B cell (primary cell): ENCODE data around the gene FOXE1. TPM values are rescaled to one million over a fixed set of nuclear protein-coding genes. Genes with fewer than 3 reads are reported as not detected.

ENCODE experiments used
- ATAC-seq: fragments of 200-7000 bp; cut with Tn5 transposase; one replicate; pipeline ENCODE4 v1.10.0; 2021; ENCODE audit warnings: low read depth, mild to moderate bottlenecking, moderate number of reproducible peaks, moderate library complexity
- CTCF ChIA-PET: fragments of 350-600 bp; sonication (Branson Sonifier 250); formaldehyde crosslinking; loops from one replicate; lab custom pipeline; 2021; ENCODE audit warnings: antibody characterized with exemption, inconsistent platforms; lab: Charles Lee
- POLR2A ChIA-PET: fragments of 350-600 bp; sonication (Branson Sonifier 250); formaldehyde crosslinking; loops from one replicate; lab custom pipeline; 2021; ENCODE audit warnings: antibody characterized with exemption; lab: Charles Lee
- DNase-seq: peaks from one replicate; pipeline ENCODE4 v3.0.0; 2013
- H2AFZ ChIP-seq: 2 replicates; pipeline ENCODE4 v1.6.1; 2012; ENCODE audit warnings: mild to moderate bottlenecking, low read depth, low read length; ENCODE audit not compliant: insufficient read depth, poor library complexity, severe bottlenecking
- H3K27ac ChIP-seq, 2 donors: 1 replicate in 1 of 2; 2 replicates in 1 of 2; pipeline ENCODE4 v1.5.1; 2012 to 2013; ENCODE audit warnings: low read length in 2 of 2, mild to moderate bottlenecking in 2 of 2, moderate library complexity in 1 of 2
- H3K27me3 ChIP-seq, 4 experiments: fragments of 200-600 bp in 1 of 4; sonication (generic) in 1 of 4; replicated peaks in 1 of 4; 1 replicate in 2 of 4; 2 replicates in 2 of 4; pipeline versions ENCODE4 v1.6.1 to v1.7.0; 2013 to 2016; ENCODE audit warnings: low read length in 3 of 4, mild to moderate bottlenecking in 2 of 4, mixed read lengths in 1 of 4, moderate library complexity in 1 of 4; ENCODE audit not compliant: insufficient read depth in 4 of 4, control insufficient read depth in 3 of 4; ENCODE audit errors: control extremely low read depth in 1 of 4
- H3K36me3 ChIP-seq, 2 experiments: replicated peaks in 1 of 2; 1 replicate in 1 of 2; 2 replicates in 1 of 2; pipeline versions ENCODE4 v1.6.1 to v1.7.1; 2013; ENCODE audit warnings: low read length in 1 of 2; ENCODE audit not compliant: insufficient read depth in 2 of 2, control insufficient read depth in 1 of 2; ENCODE audit errors: control extremely low read depth in 1 of 2, extremely low read depth in 1 of 2
- H3K4me1 ChIP-seq, 2 donors: fragments of 200-600 bp in 1 of 2; sonication (generic) in 1 of 2; 1 replicate in 1 of 2; 2 replicates in 1 of 2; pipeline versions ENCODE4 v1.5.1 to v1.6.1; 2013 to 2017; ENCODE audit warnings: low read length in 2 of 2; ENCODE audit not compliant: control insufficient read depth in 2 of 2, insufficient read depth in 2 of 2
- H3K4me2 ChIP-seq: replicated peaks from 2 replicates; pipeline ENCODE3; 2012; ENCODE audit warnings: mild to moderate bottlenecking, low read depth, low read length; ENCODE audit not compliant: poor library complexity, severe bottlenecking
- H3K4me3 ChIP-seq, 5 experiments: fragments of 200-600 bp in 1 of 5; sonication (generic) in 1 of 5; 1 replicate in 3 of 5; 2 replicates in 2 of 5; pipeline versions ENCODE4 v1.5.1 to v1.7.0; 2011 to 2016; ENCODE audit warnings: low read length in 4 of 5, mild to moderate bottlenecking in 4 of 5, low read depth in 2 of 5, control low read depth in 1 of 5, moderate library complexity in 1 of 5; ENCODE audit not compliant: insufficient read depth in 1 of 5; ENCODE audit errors: control extremely low read depth in 1 of 5, extremely low read depth in 1 of 5
- H3K79me2 ChIP-seq: fragments of 200-600 bp; sonication (generic); one replicate; pipeline ENCODE4 v1.6.0; 2016; ENCODE audit warnings: low read length; ENCODE audit not compliant: control insufficient read depth, insufficient read depth
- H3K9ac ChIP-seq: fragments of 200-600 bp; sonication (generic); 2 replicates; pipeline ENCODE4 v1.6.1; 2017; ENCODE audit warnings: mild to moderate bottlenecking, low read length, moderate library complexity
- H3K9me3 ChIP-seq, 3 donors: one replicate each; pipeline versions ENCODE4 v1.6.1 to v1.7.1; 2013; ENCODE audit warnings: low read length in 2 of 3; ENCODE audit not compliant: control insufficient read depth in 2 of 3, insufficient read depth in 1 of 3; ENCODE audit errors: control extremely low read depth in 1 of 3
- H4K20me1 ChIP-seq: 2 replicates; pipeline ENCODE4 v1.6.0; 2012; ENCODE audit warnings: mild to moderate bottlenecking, low read length; ENCODE audit not compliant: insufficient read depth, control insufficient read depth, poor library complexity, severe bottlenecking
- H3K27ac Mint-ChIP-seq: one replicate; pipeline ENCODE4 v1.8.0; 2021; ENCODE audit warnings: mixed read lengths
- H3K27me3 Mint-ChIP-seq: one replicate; pipeline ENCODE4 v1.8.0; 2021; ENCODE audit warnings: mixed read lengths
- H3K4me1 Mint-ChIP-seq: one replicate; pipeline ENCODE4 v1.8.0; 2021; ENCODE audit warnings: mixed read lengths
- H3K4me3 Mint-ChIP-seq: one replicate; pipeline ENCODE4 v1.8.0; 2021; ENCODE audit warnings: mixed read lengths
- H3K9me3 Mint-ChIP-seq: one replicate; pipeline ENCODE4 v1.8.0; 2022; ENCODE audit warnings: mixed read lengths; ENCODE audit not compliant: insufficient read depth
- CTCF ChIP-seq: fragments of 200-600 bp; IDR thresholded peaks from one replicate; pipeline ENCODE4 v1.8.0; 2022; ENCODE audit warnings: antibody characterized with exemption, mild to moderate bottlenecking
- EZH2 ChIP-seq: IDR thresholded peaks from 2 replicates; pipeline ENCODE4 v1.6.1; 2012; ENCODE audit warnings: borderline replicate concordance, low read depth, mild to moderate bottlenecking, moderate library complexity, low read length; ENCODE audit not compliant: insufficient read depth, poor library complexity, severe bottlenecking
- WGBS: methylation state at CpG from one replicate; pipeline ENCODE4 v1.1.5; 2013; ENCODE audit warnings: missing lambda C conversion rate; ENCODE audit not compliant: insufficient coverage; 5-methylcytosine and 5-hydroxymethylcytosine counted together
- intact Hi-C: fragments of 100-400 bp; cut with micrococcal nuclease; formaldehyde crosslinking; loops from one replicate; pipeline ENCODE4 v1.10.0; 2022
- polyA plus RNA-seq: library from polyadenylated mRNA; depleted of rRNA; stranded (reverse); fragments of >200 nt; gene quantifications from 2 replicates; pipeline ENCODE4 v1.2.3, GENCODE V29; 2012
- total RNA-seq, 2 donors: library from RNA; stranded (reverse); fragments of 120-200 nt in 1 of 2; gene quantifications; 1 replicate in 1 of 2; 2 replicates in 1 of 2; pipeline versions ENCODE4 v1.2.3 to v1.2.4, GENCODE V29; 2013 to 2022

Gene FOXE1
- total and polyA plus RNA-seq, 2 donors (not counting 1 experiment from before 2014, with no cell fraction given) = not detected

GRCh38 chr9:97852001-97852398, 1.0 kb upstream of the FOXE1 start:
- Histone ChIP-seq H3K4me3 (no peak overlapping the region), H3K79me2 (no peaks in the 10 kb centered on the region), H3K4me1 (peaks cover 40 to 49% of the 10 kb centered on the region in 2 donors), H3K9me3 (peaks cover 2 to 68% (median 14%) of the 10 kb centered on the region in 3 donors), H4K20me1 (no peaks in the 10 kb centered on the region), H3K9ac (no peak overlapping the region), H3K36me3 (no peaks in the 10 kb centered on the region), H3K27me3 (peaks cover 0 to 91% (median 69%) of the 10 kb centered on the region in 4 experiments), H3K4me2 (no peak overlapping the region), H2AFZ (no peak overlapping the region), H3K27ac (no peak overlapping the region)
- CTCF ChIA-PET = interaction anchor here (0.8 kb wide), 1 partner anchor 72 kb away, joined by 3 read pairs; no protein-coding TSS in a partner anchor
- WGBS = 13% methylated on average over 12 of the region's 24 CpGs
- ATAC-seq = no peak
- peak; percentile 42 for DNase-seq
- Mint-ChIP-seq H3K9me3 (no peaks in the 10 kb centered on the region), H3K27me3 (peaks cover 61% of the 10 kb centered on the region), H3K4me1 (peaks cover 23% of the 10 kb centered on the region), H3K4me3 (peak overlapping the region; percentile 45), H3K27ac (no peak overlapping the region)
- POLR2A ChIA-PET = no interaction called here
- intact Hi-C loops = loop anchor here (5.0 kb wide), 1 partner anchor 70 kb away; the partner anchor contains the start of gene TRMO
- TF ChIP-seq EZH2 = no peak
- no peak for TF ChIP-seq CTCF

- Mint-ChIP-seq H3K27me3 (peaks cover 62% of the 10 kb centered on the region), H3K4me1 (peaks cover 25% of the 10 kb centered on the region), H3K4me3 (peak overlapping the region; percentile 45), H3K9me3 (no peaks in the 10 kb centered on the region), H3K27ac (no peak overlapping the region)
- H3K4me2 ChIP-seq = peak overlapping the region; percentile 89
- ATAC-seq (no peak), DNase-seq (peak; percentile 54)
- intact Hi-C loops = loop anchor here (5.0 kb wide), 1 partner anchor 70 kb away; the partner anchor contains the start of gene TRMO
- H4K20me1 ChIP-seq = no peaks in the 10 kb centered on the region
- no peaks in the 10 kb centered on the region for H3K79me2 ChIP-seq
- peak overlapping the region in 2 of 5 experiments; percentile 8 to 41 for H3K4me3 ChIP-seq
- ChIA-PET CTCF (no interaction called here), POLR2A (no interaction called here)
- peaks cover 0 to 91% (median 71%) of the 10 kb centered on the region in 4 experiments for H3K27me3 ChIP-seq
- no peaks in the 10 kb centered on the region for H3K36me3 ChIP-seq
- WGBS = 4% methylated on average over 27 of the region's 34 CpGs
- H2AFZ ChIP-seq = peak overlapping the region; percentile 74
- TF ChIP-seq EZH2 = no peak
- no peak for TF ChIP-seq CTCF
- H3K9me3 ChIP-seq = peaks cover 2 to 68% (median 14%) of the 10 kb centered on the region in 3 donors
- no peak overlapping the region for H3K27ac ChIP-seq
- H3K9ac ChIP-seq = peak overlapping the region; percentile 51
- peaks cover 40 to 55% of the 10 kb centered on the region in 2 donors for H3K4me1 ChIP-seq
These were observed 499 bp upstream of the FOXE1 start for GRCh38 chr9:97852399-97853055.
